Embryonic facial prominence (tissue), 1 donor: ENCODE results near the gene KCNN3.

Source experiments
- DNase-seq: peaks from one replicate; pipeline ENCODE4 v3.0.0-alpha.2; 2016; ENCODE audit errors: extremely low spot score

Gene KCNN3

DNA sequence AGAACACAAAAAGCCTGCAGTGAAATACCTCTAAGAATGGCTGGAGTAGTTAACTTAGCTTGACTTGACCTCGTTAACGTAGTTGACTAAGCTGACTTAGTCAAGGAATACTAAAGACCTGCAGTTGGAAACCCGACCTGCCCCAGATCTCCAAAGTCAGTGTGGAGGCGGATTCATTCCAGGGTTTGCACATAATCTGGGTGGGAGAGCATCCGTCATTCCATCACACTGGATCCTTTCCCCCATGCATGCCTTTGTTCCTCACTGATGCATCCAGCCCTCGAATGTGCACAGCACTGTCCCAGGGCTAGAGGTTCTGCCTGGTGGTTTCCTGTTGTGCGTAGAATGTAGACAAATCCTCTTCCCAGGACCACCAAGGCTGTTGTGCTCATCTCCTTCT lies 76.4 kb downstream of the KCNN3 start:
- DNase-seq: no peak

DNA sequence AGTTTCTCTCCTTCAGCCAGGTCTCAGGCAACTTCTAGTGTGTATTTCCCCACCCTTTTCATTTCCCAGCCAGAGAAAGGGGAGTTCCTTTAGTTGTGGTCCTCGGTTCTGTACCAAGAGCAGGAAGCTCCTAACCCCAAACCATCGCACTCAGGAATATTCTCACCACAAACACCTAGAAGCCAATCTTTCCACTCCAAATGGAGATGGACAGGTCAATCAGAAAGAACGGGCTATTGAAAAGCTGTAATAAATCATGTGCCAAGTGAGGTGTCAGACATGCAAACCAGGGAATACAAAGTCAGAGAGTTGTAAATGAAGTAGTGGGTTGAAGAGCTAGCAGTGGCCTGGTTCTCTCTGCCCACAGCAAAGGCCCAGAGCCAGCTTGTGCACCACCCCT lies 77.2 kb downstream of the KCNN3 start:
- no peak for DNase-seq

DNA sequence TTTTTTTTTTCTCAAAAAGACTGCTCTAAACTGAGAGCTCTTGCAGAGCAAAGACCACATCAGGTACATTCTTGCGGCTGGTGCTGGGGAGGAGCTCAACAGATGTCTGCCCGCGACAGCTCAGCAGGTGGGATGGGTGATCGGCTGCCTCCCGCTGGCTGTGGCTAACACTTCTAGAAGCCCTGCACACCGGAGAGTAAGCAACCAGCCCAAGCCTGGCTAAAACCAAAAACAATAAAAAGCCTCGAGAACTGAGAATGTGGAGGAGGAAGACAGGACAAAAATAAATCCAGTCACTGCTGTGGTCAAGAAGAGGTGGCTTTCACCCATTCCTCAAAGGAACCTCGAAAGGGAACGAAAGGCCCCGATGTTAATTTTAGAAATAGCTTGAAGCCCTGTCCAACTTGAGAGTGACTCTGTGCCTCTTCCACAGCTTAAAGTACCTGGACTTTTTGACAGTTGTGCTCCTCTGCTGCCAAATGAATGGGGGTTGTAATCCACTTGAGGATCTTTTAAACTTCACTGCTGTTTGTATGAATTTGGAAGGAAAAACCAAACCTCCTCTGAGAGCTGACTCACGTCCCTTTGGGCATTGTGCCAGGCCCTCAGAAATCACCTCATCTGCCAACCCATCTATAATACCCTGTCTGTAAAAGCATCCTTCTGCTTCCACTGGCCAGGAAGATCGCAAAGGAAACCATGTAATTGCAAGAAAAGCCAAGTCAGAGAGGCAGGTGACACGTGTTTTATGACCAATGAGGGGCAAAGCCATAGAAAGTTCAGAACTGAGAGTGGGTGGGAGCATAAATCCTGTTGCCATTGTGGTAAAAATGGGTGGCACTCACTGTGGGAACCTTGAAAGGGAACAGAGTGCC lies 78.6 kb downstream of the KCNN3 start:
- no peak for DNase-seq

DNA sequence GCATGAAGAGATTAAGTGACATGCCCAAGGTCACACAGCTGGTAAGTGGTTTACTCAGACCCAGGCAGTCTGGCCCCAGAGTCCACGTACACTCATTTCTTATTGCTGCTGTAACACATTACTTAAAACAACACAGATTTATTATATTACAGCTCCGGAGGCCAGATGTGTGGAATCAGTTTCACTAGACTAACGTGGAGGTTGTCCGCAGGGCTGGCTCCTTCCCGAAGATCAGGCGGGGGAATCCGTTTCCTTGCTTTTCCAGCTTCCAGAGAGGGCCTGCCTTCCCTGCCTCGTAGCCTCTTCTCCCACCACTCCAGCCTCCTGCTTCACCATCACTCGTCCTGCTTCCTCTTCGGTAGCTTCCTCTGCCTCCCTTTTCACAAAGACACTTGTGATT lies 81.2 kb downstream of the KCNN3 start:
- no peak for DNase-seq

DNA sequence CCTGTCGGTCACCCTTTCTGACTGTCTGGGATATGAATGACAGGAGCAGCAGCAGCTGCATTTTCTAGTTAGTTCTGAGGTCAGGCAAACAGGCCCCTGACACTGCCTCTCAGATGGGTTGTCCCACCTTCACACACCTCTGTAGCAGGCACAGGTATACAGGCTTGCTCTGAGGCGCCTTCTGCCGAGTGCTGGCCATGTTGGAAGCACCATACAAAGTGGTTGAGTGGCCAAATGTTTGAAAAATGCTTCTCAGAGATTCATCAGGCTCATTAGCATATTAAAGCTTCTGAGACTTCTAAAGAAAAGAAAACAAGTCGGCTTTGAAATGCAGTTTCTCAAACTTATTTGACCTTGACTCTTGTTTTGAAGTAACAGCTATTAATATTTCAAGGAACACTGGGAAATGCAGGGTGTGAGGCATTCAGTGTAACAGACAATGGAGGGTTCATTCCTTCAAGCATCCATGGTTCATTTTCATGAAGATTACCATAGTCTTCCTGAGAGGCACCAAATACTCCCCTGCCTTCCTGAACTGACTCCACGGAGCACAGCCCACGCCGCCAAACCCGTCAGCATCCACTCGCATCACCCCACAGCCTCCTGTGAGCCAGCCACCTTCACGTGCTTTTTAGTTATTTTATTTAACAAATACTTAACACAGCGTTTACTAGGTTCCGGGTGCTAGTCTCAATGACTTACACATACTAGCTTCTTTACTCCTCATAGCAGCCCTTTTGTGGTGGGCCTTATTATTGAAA lies 81.8 kb downstream of the KCNN3 start:
- no peak for DNase-seq

DNA sequence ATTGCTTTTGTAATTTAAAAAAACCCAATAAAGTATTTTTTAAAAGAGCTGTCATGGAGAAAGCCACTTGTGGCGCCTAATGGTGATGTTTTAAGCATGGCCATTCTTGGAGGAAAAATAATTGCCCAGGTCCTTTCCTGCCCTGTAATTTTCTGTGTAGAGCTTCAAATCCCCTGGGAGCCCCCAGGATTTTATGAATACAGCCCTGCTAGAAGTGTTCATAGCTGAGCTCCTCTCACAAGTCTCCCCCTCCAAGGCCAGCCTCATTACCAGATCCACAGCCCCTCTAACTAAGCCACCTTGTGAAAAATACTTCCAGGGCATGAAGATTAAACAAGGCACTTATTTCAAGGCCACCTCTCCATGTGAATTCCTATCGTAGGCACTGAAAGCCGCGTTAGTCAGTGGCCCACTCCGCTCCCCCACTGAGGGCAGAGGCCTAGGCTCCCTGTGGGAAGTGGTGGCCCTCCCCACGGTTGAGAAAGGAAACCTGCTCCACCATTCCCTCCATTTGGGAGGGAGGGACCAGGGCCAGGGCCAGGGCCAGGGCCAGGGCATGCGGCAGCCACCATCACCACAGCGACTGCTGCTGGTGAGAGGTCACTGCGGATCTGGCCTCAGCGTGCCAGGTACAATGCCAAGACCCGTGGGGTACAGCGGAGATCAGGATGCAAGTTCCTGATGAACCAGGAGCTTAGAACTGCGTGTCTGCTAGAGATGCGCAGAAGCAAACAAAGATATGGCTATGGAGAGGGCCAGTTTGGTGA lies 83.1 kb downstream of the KCNN3 start:
- no peak for DNase-seq

DNA sequence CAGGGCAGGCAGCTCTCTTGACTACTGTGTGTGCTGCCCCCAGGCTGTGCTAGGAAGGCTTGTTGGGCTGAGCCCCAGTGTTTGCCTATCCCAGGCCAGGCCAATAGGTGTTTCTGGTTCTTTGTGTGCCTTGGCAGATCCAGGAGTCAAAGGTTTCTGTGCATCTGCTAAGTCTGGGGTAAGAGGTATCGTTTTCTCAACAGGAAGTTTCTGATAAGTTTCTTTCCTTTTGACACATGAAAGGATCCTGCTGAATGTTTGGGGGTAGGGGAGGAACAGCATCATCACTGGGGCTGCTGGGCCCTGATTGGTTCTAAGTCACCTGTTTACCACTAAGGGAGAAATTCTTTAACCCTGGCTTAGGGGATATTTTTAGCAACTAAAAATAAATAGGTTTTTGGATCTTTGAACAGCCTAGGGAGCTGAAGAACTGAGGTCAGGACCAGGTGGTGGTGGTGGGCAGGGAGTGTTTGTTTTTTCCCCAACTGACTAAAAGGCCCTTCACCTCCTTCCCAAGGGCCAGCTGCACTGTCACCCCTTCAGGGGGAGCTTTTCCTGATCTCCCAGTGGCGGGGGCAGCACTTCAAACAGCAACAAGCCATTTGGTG lies 85.1 kb downstream of the KCNN3 start:
- no peak for DNase-seq

DNA sequence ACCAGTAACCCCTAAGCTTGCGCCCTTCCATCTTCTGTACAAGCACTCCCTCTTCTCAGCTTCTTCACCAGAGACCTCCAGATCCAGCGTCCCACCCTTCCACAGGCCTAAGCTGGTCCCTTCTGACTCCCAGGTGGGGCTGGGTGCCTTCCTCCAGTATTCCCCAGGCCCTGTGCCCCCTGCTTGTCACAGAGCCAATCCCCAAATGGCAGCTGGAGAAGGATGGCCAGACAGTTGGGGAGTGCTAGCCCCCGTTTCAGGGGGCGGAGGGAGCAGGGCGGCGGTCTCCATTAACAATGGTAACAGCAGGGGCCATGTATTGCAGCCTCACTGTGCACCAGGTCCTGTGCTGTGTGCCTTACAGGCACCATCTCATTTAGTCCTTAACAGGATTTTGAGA lies 85.7 kb downstream of the KCNN3 start:
- DNase-seq: no peak

DNA sequence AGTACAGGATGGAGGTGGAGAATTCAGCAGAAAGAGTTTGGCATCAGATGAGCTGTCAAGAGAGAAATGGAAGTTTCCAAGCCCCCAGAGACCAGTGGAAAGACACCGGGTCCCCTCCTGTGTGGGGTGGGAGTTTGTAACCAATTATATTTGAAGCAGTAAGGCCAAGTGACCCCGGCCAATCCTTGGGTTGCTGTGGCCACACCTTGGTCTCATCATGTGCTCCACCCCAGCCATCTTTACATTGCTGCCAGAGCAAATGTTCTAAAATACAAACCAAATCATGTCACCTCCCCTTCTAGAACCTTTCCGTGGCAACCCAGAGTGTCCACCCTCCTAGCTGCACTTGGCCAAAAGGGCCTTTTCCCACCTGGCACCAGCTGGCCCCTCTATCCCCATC lies 86.1 kb downstream of the KCNN3 start:
- DNase-seq: no peak

DNA sequence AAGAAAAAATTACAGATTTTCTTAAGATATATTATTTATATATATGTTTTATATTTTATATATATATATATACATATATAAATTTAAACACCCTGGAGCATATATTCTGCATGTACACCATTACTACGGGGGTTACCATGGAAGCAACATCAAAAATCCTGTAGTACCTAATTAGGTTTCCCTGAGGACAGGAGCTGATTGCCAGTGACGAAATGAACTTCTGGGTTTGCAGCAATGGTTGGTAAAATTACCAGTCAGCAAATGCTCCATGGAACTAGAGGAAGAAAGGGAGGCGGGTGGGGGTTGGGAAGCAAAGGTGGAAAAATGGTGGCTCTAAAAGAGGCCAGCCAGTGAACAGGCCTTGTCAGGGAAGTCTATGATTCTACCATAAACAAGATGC lies 89.5 kb downstream of the KCNN3 start:
- no peak for DNase-seq

DNA sequence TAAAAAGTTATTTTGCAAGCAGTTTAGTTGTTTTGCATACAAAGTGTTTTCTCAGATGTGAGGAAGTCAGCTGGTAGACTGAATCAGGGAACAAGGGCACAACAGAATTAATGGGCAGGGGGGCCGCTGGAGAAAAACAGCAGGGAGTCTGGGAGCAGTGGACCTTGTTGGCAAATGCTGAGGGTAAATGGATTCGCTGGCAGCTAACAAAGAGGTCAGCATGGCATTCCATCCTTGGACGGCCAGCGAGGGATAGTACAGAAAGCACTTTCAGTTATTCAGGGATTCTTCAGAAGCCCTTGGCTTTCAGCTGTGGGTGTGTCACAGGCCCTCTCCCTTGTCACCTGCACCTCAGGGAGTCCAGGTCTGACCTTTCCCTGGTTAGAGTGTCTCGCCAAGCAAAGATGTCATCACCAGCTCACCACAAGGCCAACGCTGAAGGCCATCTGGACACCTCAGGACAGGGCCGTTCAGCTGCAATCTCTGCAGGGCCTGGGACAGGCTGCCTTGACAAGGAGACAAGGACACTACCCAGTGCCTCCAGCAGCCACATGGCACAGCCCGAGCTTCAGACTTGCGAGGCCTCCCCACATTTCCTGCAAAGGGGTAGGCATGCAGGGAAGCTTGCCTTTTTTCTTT lies 90.4 kb downstream of the KCNN3 start:
- no peak for DNase-seq

DNA sequence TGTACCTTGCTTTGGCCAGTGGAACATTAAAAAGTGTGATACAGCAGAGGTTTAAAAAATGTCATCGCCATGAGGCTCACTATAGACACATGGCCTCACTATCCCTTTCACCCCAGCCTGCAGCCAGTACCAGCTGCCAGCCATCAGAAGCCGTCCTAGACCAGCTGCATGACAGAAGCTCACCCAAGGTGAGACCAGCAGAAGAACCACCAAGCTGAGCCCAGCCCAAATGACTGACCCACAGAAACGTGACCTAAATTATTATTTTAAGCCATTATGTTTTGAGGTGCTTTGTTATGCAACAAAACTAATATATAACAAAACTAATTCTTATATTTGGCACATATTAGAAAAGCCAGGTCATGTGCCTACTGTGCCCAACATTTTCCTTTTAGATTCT lies 91.1 kb downstream of the KCNN3 start:
- DNase-seq: no peak

DNA sequence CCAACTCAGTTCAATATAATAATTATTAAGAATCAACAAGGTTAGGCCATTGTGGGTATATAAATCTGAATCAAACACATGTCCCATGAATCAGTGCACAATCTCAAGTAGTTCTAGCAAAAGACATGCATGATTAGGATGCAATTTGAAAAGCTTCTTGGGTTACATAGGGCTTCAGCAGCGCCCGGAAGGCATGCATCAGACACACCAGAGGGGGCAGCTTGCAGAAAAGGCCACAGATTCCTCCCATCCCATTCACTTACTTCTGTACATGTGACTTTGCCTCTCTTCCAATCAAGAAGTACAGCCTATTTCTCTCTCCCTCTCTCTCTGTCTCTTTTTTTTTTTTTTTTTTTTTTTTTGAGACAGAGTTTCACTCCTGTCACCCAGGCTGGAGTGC lies 91.8 kb downstream of the KCNN3 start:
- no peak for DNase-seq

DNA sequence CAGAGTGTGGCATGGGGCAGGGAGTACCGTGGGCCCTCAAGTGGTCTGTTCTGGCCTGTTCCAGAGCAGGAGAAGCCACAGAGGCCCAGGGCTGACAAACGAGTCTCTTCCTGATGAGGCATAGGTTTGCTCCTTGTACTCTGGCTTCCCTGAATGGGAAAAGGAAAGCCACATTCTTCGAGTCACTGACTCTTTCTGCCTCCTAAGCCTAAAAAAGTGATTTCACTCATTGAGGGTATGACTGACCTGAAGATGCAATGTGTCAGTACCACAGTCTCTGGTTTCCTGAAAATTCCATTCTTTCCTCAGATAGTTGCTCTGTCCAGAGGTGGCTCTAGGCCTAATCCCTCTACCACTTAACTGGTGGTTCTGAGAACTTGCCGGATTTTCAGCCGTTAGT lies 92.3 kb downstream of the KCNN3 start:
- no peak for DNase-seq

DNA sequence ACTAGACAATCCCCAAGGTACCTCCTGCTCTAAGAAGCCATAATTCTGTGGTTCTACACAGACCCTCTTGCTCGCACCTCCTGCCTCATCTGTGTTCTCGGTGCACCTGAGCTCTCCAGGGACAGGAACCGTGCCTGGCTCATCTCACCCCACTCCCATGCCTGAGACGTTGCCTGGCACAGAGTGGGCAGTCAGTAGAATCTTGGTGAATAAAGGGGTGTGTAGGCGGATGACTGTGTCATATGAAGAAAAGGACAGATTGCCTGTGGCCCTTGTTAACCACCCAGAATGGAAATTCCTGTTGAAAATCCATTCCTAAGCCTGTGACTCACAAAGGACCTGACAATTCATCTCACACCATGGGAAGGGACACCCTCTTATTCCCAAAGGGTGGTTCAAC lies 92.9 kb downstream of the KCNN3 start:
- no peak for DNase-seq

DNA sequence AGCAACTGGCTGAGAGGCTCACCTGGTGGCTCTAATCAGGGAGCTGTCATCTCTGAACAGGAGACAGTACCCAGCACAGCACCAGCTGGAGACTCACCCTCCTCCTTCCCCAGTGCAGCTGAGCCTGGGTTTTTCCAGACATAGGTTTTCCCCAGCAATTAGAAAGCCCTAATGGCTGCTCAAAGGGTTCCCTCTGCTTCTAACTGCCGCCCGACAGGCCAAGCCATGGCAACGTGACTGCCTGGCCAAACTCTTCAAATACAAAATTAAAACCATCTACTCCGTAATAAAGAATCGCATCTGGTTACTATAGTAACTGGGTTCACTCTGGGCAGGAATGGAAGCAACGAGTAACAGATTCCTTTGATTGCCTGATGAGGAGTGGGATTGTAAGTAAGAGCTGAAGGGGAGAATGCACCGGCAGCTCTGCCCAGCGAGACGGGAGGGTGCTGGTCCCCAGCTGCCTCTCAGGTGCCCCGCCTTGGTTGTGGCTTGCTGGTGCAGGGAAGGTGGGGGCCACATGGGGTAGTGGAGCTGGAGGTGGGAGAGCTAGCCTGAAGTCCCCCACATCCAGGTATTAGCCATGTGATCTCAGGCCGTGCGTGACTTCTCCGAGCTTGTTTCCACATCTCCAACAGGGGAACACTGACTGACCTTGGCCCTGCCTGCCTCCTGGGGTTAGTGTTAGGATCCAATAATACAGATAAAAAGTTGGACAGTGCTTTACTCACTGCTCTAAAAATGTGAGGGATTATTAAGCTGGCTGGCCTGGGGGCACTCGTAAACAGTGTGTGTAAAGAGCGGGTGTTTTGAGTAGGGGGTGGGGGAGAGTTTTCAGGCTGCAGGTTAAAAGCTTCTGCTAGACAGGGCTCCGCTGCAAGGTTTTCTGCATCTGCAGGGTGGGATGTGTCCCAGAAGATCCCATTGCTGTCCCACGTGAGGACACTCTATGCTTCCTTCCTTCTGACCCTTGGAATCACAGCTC lies 94.2 kb downstream of the KCNN3 start:
- peak; percentile 73 for DNase-seq

DNA sequence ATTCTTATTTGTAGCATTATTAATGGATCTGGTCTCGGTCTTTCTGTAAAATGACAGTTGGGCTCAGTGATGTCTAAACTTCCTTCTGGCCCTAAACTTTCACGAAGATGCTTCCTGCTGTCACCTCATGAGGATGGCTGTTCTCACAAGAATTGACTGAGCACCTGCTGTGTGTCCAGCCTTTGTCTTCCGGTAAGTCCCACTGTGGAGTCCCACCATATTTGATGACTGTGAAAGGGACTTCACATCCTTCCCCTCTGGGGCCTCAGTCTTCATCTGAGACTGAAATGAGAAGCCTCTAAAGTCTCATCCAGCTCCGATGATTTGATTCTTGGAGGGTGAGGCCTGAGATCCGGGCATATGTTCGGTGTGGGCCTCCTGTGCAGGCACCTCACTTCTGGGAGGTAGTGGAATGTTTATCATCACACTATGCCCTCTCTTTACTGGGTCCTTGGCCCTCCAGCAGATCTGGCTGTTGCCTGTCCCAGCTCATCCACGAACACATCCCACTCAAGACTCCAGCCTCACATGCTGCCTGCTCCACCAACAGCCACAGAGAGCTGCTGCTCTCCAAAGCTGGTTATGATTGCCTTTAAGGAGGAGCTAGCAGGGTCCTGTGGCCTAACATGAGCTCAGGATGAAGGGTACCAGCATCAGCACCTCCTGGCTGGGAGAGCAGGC lies 95.8 kb downstream of the KCNN3 start:
- no peak for DNase-seq

DNA sequence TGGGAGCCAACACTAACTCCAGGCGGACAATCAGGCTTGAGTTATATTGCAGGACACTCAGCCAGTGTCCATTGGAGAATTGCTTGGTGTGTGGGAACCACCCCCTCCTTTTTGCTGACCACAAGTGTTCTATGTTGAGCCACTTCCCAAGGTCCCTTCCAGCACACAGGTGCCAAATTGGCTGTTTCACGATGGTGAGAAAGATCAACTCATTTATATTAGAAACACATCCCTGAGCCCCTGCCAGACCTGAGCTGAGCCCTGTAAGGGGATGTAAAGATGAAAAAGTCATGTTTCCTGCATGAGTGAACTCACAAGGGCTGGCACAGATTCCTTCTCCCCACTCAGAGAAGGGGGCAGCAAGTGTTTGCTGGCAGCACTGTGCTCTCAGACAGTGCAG lies 96.5 kb downstream of the KCNN3 start:
- no peak for DNase-seq

DNA sequence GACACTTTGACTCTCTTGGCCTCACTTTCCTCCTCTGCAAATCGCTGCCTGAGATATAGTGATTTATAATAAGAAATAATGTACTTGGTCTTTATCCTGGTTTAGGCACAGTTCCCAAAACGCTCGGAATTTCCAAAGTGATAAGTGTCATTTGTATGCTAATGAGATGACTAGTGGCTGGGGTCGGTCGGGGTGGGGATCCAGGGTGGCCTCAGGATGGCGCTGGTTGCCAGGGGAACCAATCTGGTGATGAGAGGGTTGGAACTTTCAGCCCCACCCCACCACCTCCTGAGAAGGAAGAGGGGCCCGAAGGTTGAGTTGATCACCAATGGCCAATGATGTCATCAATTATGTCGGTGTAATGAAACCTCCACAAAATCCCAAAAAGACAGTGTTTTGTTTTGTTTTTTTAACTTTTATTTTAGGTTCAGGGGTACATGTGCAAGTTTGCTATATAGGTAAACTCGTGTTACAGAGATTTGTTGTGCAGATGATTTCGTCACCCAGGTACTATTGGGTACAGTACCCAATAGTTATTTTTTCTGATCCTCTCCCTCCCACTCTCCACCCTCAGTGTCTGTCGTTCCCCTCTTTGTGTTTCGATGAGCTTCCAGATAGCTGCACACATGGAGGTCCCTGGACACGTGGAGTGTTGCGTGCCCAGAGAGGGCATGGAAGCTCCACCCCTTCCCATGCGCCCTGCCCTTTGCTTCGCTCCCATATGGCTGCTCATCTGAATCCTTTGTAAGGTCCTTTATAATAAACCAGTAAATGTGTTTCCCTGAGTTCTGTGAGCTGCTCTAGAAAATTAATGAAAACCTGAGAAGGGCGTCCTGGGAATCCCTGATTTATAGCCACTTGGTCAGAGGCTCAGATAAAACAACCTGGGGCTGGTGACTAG lies 97.2 kb downstream of the KCNN3 start:
- no peak for DNase-seq
